Stimulated activated CD4-positive, alpha-beta T cell treated with anti-CD3 and anti-CD28 coated beads, Interleukin-4, amount 100 ng/mL, for 48 hours (primary cell): ENCODE data around the gene KIF2C.
"Not testable (repeated sequence)": the region's sequence is repeated elsewhere in the genome, so short reads cannot be mapped to it uniquely, and the experiment has no call there.

ENCODE experiments used
- DNase-seq, 2 donors: peaks; one replicate each; pipeline ENCODE4 v3.0.0-alpha.2; 2020; ENCODE audit warnings: low read depth in 2 of 2

Gene KIF2C

DNA sequence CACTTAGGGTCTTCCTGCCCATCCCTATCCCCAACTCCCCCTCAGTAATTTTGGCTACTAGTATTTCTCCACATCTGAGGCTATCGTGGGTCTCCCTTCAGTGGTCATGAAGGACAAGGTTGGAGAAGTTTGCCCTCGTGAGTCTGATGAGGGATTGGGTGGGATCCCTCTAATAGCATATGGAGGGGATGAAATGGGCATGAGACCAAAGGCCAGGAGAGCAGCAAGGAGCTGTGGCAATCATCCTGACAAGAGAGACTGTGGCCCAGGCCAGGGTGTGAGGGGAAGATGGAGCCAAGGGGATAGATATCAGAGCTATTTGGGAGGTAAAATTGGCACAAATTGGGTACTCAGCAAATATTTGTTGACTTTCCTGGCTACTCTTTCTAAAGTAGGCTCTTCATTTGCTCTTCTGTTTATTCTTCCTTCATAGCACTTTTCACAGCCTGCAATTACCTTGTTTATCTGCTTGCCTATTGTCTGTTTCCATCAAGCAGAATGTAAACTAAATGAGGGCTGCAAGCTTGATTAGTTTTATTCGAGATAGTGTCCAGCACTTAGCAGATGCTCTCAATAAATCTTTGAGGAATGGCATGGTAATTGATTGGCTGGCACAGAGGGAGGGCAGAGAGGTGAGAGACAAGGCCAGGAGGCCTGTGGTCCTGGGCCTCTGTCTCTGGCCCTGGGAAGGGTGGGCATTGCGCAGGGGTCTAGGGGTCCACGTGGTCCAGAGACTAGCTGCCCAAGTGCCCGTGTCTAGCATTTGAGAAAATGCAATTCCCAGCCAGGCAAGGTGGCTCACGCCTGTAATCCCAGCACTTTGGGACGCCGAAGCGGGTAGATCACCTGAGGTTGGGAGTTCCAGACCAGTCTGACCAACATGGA lies 59.1 kb downstream of the KIF2C start:
- no peak for DNase-seq

DNA sequence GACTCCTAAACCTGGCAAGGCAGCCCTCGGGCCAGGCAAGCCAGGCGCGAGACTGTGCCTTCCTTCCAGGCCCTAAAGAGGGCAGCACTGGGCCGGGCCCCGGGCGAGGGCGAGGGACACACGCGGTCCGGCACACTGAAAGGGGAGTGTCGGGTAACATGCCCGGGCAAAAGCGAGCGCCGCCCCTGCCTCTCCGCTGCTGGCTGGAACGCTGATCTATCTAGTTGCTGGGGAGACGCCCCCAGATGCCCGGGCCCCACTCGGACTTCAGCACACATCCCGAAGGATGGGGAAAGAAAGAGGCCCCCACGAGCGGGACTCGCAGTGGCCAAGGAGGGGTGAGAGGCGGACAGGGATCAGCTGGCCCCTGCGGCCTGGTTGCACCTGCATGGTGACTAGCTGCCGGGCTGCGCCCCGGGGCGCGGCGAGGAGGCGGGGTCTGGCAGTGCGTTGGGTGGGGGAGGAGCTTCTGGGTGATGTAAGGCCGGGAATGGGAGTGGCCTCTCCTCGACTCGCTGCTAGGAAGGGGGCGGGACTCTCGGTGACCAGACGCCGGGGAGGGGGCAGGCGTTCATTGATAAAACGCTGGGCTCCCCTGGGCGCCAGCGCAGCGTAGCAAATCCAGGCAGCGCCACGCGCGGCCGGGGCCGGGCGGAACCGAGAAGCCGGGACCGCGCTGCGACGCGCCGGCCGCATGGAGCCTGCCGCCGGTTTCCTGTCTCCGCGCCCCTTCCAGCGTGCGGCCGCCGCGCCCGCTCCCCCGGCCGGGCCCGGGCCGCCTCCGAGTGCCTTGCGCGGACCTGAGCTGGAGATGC lies 60.3 kb downstream of the KIF2C start, which contains the start of gene PLK3:
Gene PLK3, plus strand, starts transcription at position 608 of the 815 bp plus-strand sequence. Its CDS starts 87 bp downstream, at position 695.
- peak; percentile 97 to 98 for DNase-seq

DNA sequence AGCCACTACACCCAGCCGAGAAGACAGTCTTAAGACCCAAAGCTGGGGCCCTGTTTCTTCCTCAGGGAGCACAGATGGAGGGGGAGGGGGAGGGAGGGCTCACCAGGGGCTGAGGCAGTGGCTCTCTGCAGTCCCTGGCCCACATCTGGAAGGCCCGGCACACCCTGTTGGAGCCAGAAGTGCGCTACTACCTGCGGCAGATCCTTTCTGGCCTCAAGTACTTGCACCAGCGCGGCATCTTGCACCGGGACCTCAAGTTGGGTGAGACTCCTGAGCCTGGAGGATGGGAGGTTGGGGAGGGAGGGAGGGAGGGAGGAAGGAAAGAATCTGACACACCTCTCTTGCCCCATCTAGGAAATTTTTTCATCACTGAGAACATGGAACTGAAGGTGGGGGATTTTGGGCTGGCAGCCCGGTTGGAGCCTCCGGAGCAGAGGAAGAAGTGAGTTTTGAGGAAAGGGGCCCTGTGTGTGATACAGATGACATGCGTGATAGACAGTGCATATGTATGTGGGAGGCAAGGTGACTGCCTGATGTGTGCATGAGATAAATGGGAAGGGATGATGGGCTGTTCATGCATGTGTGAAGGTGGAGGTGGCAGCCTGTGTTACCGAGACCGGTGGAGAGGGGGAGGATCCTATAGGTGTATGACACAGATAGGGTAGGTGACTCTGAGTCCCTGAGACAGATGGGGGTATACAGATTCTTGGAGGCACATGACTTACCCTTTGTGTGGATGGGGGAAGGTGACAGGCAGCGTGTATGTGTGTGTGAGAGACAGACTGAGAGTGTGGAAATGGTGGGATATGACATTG lies 62.1 kb downstream of the KIF2C start:
- no peak for DNase-seq

DNA sequence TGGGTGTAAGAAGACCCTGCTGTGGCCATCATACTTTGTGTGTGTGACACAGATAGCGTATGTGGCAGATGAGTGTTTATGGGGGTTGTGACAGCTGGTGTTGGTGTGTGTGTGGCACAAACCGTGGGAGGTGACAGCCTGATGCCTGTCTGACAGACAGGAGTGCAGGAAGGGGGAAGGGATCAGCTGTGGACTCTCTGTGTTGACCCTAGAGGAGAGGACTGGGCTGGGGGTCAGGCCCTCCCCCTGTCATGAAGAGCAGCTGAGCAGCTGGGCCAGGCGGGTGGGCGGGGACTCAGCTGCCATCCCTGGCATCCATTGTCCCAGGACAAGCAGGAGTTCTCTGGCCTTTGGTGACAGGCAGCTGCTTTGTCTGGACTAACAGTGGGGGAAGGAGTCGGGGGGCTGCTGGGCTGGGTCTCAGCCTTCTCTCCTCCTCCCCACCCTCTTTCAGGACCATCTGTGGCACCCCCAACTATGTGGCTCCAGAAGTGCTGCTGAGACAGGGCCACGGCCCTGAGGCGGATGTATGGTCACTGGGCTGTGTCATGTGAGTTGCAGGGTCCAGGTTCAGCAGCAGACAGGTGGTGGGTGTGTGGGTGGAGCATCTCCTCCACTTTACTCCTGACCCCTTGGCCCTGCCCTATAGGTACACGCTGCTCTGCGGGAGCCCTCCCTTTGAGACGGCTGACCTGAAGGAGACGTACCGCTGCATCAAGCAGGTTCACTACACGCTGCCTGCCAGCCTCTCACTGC lies 62.8 kb downstream of the KIF2C start:
- DNase-seq, result no peak

DNA sequence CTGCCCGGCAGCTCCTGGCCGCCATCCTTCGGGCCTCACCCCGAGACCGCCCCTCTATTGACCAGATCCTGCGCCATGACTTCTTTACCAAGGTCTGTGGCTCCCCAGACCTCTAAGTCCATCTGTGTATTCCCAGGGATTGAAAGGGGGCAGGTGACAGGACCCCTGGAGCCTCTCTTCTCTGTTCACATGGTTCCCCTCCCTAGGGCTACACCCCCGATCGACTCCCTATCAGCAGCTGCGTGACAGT lies 63.4 kb downstream of the KIF2C start:
- no peak for DNase-seq

DNA sequence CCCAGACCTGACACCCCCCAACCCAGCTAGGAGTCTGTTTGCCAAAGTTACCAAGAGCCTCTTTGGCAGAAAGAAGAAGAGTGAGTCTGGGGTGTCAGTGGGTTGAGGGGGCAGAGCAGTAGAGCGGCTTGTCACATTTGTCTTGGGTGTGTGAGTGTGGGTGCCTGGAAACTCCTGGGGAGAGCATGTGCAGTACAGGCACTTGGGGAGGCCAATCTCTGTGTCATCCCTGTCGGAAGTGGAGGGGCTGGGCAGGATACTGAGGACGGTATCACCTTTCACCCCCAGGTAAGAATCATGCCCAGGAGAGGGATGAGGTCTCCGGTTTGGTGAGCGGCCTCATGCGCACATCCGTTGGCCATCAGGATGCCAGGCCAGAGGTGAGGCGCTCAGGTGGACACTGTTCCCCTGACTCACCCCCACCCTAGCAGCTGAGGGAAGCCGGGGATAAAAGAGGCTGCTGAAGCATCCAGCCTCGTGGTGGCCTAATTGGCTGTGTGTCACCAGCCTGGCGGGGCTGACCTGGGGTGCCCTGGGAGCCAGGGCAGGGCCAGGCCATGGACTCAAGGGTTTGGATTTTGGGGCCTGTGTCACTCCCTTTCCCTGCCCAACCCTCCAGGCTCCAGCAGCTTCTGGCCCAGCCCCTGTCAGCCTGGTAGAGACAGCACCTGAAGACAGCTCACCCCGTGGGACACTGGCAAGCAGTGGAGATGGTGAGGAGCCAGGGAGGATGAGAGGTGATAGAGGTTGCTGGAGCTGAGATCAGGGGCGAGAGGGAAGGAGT lies 63.9 kb downstream of the KIF2C start:
- no peak for DNase-seq

DNA sequence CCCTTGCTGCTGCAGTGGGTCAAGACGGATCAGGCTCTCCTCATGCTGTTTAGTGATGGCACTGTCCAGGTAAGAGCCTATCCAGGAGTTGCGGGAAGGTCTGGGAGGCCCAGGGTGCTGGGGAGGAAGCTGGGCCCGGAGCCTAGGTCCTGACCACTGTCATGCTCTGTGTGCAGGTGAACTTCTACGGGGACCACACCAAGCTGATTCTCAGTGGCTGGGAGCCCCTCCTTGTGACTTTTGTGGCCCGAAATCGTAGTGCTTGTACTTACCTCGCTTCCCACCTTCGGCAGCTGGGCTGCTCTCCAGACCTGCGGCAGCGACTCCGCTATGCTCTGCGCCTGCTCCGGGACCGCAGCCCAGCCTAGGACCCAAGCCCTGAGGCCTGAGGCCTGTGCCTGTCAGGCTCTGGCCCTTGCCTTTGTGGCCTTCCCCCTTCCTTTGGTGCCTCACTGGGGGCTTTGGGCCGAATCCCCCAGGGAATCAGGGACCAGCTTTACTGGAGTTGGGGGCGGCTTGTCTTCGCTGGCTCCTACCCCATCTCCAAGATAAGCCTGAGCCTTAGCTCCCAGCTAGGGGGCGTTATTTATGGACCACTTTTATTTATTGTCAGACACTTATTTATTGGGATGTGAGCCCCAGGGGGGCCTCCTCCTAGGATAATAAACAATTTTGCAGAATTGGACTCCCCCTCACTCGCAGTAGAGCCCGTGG lies 65.8 kb downstream of the KIF2C start:
- DNase-seq, result no peak

DNA sequence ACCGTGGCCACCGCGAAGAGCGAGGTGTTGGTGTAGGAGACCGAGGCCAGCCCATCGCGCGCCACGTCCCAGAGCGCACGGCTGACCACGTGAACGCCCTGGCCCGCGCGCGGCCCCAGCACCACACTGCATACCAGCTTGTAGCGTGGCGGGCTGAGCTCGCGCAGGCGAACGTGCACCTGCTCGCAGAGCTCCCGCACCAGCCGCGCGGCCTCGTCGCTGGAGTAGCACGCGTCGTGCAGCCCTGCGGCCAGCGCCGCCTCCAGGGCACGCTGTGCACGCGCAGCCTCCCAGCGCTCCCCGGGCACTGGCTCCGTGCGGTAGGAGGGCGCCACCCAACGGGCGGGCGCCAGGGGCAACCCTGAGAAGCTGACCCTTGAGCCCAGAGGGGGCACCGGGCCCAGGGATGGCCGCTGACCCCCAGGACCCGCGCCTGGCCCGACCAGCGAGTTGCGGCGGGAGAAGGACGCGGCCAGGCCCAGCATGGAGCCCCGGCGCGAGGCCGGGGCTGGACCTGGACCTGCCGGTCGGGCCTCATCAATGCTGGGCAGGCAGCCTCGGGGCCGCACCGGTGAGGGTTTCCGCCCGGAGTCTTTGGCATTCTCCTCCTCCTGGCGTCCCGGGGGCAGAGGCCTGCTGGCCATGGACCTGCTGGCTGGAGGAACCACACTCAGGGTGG lies 66.5 kb downstream of the KIF2C start:
- no peak for DNase-seq

DNA sequence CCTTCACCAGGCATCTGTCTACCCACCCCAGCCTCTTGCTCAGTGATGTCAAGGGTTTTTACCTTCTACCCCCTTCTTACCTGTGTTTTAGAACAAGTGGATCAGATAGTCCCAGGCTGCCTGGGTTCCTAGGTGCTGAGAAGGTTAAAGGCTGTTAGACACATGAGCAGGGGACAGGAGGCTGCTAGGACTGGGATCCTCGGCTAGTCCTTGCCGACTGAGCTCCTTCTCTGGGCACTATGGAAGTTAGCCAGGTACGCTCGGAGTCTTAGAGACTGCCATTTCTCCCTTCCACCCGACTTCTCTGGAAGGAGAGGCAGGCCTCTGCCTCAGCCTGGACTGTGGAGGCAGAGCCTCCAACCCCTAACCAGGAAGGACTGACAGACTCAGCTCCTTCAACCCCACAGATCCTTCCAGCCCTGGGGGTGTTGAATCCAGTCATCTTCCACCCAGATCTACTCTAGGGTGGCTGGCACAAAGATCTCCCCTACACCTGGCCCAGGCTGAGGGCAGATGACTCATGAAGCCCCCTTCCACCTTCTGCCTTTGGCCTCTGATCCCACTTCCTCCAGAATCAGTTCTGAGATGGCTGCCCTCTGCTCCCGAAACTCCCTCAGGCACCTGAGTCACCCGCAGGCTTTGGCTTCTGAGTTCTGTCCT lies 67.2 kb downstream of the KIF2C start, which contains the start of gene DYNLT4:
Gene DYNLT4, minus strand, starts transcription at position 648 of the 660 bp plus-strand sequence. CDS start 683 bp downstream, outside the sequence.
- no peak for DNase-seq

DNA sequence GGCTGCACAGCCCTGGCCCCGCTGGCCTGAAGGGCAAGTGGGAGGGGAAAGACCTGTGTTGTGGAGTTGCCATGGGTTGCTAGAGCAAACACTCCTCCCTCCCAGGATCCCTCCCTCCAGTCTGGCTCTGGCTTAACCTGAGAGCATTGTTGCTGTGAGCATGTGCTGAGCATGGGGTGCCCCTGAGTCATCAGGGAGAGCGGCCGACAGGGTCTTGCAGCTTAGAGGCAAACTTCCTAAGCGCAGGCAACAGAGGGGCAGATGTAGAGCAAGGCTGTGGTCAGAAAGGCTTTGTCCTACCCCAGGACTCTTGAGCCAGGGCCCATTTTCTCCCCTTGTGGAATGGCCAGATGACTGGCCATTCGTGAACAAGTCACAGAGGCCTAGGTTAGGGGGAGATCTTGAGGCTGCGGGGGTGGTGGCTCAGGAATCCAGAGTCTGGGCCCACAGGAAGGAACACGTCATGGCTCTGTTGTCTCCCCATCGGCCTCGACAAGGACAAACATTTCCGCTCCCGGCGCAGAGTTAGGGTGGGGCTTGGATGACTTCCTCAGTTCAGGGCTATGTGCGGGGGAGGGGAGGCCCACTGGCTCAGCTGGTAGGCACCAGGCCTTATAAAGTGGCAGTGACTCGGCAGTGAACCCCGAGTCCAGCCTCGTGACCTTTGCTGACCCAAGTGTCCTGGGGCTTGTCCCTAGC lies 67.9 kb downstream of the KIF2C start:
- peak; percentile 83 to 90 for DNase-seq

DNA sequence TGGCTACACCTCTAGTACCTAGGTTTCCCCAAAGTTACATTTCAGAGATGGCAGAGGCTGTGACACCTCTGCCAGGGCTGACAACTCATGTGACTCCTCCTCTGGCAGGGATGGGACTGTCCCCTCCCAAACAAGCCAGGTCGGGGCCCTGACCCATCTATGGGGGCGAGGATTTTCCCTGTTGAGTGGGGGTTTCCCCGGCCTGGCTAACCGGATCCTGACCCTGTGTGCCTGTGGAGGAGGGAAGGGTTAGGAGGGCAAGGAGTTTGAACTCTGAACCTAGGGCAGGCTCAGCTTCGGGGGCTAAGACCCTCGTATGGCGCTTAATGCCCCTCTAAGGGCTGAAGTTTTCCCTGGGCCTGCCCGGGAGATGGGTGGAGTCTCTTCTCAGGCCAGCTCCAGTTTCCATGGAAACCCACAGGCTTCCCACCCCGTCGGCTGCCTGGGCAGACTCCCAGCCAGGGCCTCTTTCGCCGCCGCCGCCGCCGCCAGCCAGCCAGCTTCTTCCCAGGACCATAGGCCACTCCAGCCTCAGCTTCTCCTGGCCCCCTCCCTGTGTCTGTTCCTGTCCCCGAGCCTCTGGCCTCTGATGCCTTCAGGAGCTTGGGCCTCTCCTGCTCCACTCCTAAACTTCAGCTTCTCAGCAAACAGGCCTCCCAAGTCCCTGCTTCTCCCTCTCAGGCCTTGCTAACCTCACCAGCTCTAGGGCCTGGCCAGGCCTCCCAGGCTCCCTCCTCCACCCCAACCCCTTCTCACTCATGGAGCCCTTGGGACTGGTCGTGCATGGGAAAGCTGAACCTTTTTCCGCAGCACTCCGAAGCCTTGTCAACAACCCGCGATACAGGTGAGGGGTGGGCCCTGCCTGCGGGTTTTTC lies 68.7 kb downstream of the KIF2C start, which contains the start of gene BTBD19:
Gene BTBD19, plus strand, starts transcription at position 461 of the 875 bp plus-strand sequence. Its CDS starts 298 bp downstream, at position 759.
- peak; percentile 66 to 82 for DNase-seq

DNA sequence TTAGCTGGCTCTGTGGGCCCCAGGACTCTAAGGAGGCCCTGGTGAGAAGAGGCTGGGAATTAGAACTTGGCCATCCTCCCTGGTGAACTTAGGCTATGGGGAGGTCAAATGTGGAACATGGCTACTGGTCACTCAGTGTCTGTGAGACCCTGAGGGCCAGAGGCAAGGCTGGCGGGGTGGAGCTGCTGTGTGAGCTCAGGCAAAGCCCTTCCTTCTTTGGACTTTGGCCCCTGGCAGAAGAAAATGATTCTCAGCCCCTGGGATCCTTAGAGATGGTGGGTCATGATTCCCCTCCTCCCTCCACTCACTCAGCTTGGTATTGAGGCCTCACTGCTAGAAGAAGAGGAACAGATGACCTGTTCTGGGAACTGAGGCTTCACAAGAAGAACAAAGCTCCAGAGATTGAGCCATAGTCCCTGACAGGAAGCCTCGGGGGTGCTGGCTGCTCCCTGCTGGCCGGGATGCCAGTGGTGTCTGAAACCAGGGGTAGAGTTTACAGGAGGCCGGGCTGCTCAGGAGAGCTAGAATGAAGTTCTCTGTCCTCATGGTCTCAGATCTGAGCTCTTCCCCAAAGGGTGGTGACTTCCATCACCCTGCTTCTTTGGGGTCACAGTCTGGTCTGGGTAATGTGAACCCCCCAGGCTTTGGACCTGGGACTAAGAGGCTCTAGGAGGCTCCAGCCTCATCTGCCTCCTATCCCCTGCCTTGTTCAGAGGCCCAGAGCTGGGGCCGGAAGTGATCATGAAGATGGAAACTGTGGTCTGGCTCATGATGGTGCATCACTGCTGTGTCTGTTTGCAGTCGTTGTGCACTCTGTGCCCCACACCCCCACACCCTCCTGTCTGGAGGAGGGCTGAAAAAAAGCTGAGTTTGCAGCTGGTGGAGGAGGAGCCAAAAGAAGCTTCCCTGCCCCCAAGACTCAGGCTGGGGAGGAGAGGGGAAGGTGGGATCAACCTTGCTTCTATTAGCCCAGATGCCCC lies 69.6 kb downstream of the KIF2C start:
- DNase-seq, result peak; percentile 75 to 88

DNA sequence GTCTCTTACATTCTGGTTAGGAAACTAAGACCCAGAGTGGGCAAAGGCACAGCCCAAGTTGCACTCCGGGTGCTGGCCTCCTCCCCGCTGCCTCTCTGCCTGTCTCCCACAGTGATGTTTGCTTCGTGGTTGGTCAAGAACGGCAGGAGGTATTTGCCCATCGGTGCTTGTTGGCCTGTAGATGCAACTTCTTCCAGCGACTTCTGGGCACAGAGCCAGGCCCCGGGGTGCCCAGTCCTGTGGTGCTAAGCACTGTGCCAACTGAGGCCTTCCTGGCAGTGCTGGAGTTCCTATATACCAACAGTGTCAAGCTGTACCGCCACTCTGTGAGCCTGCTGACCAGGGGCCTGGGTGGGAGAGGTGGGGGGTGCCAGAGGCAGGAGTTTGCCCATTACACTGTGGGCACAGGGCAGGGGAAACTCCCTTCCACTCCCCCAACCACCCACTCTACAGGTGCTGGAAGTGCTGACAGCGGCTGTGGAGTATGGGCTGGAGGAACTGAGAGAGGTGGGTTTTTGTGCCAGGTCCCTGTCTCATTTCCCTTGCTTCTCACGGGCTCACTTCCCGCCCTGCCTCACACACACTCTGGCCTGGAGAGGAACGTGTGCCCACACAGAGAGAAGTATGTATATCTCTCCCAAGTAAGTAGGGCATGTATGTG lies 70.6 kb downstream of the KIF2C start:
- DNase-seq, result peak in 1 of 2 donors; percentile 38

DNA sequence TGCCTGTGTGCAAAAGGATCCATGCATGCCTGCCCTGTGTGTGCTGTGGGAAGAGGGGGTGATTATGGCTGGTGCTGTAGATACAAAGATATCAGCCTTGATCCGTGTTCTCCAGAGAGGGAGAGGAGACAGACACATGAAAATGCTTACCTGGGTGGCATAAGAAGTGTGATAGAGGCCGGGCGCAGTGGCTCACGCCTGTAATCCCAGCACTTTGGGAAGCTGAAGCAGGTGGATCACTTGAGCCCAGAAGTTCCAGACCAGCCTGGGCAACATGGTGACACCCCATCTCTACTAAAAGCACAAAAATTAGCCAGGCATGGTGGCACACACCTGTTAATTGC lies 71.1 kb downstream of the KIF2C start:
- DNase-seq, result not testable (repeated sequence)

DNA sequence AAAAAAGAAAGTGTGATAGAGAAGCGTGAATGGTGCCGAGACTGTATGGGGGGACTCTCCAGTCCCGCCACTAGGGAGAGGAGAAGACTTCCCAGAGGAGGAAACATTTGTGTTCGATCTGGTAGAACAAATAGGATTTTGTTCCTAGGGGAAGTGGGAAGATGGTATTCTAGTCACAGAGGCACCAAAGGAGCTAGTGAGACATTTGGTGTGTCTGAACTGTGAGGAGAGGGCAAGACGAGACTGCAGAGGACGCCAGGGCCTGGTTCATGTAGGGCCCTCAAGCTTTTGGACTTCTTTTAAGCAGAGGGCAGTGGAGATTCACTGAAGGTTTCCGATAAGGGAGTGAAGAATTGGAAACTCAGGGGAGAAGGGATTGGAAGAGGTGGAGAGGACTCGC lies 71.6 kb downstream of the KIF2C start:
- DNase-seq, result no peak
